Prostate gland (tissue), 2 donors: ENCODE measurements around the gene B3GNT7.

ENCODE experiments used
- POLR2AphosphoS5 ChIP-seq: sonication (generic); formaldehyde crosslinking; IDR thresholded peaks from one replicate; pipeline ENCODE4 v1.6.1; 2017; ENCODE audit warnings: antibody characterized with exemption
- TF ChIP-seq, protein P1 (sequence below), 4 experiments: fragments of 200-600 bp in 2 of 4; fragments of 450-650 bp in 2 of 4; sonication (generic) in 2 of 4; IDR thresholded peaks; 1 replicate in 3 of 4; 2 replicates in 1 of 4; pipeline ENCODE4 v1.5.1; 2016 to 2019; ENCODE audit warnings: antibody characterized with exemption in 4 of 4, mild to moderate bottlenecking in 2 of 4, moderate library complexity in 2 of 4

DNA sequence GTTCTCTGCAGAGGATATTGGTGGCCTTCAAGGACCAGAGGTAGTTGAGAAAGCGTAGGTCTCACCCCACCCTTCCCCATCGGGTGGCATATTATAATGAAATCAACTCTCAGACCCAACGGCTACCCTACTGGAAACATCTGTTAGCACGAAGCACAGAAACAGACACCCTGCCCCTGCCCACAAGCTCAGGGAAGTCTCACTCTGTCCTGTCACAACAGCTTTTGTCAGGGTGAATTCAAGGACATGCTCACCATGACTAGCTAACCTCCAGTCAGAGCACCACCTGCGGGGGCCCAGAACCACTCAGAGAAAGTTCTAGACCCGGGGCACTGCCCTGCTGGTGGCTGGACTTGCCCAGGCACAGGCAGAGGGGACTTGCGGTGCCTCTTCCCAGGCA lies 3.5 kb upstream of the B3GNT7 start:
- TF ChIP-seq, protein P1, sequence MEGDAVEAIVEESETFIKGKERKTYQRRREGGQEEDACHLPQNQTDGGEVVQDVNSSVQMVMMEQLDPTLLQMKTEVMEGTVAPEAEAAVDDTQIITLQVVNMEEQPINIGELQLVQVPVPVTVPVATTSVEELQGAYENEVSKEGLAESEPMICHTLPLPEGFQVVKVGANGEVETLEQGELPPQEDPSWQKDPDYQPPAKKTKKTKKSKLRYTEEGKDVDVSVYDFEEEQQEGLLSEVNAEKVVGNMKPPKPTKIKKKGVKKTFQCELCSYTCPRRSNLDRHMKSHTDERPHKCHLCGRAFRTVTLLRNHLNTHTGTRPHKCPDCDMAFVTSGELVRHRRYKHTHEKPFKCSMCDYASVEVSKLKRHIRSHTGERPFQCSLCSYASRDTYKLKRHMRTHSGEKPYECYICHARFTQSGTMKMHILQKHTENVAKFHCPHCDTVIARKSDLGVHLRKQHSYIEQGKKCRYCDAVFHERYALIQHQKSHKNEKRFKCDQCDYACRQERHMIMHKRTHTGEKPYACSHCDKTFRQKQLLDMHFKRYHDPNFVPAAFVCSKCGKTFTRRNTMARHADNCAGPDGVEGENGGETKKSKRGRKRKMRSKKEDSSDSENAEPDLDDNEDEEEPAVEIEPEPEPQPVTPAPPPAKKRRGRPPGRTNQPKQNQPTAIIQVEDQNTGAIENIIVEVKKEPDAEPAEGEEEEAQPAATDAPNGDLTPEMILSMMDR (IDR thresholded peaks at IDR 0.05): no peak
- TF ChIP-seq POLR2AphosphoS5: no peak
